ENCODE data around the gene COMMD4.
"Not testable (repeated sequence)": the region's sequence is repeated elsewhere in the genome, so short reads cannot be mapped to it uniquely, and the experiment has no call there.

COMMD4 gene

GRCh38 chr15:75313116-75313845 lies 22.6 kb upstream of the COMMD4 start:
- Histone ChIP-seq H3K9me3 (ENCODE audit: insufficient read depth, low read depth, low read length) (no peaks in the 10 kb centered on the region), H3K4me3 (ENCODE audit: low read length) (no peak overlapping the region), H3K36me3 (ENCODE audit: insufficient read depth, low read length) (no peaks in the 10 kb centered on the region), H3K27me3 (ENCODE audit: insufficient read depth, low read length) (0 out of 2 replicates have a peak, but pooled peaks cover 2% of the 10 kb centered on the region), H3K4me1 (ENCODE audit: insufficient read depth, low read length) (no peaks in the 10 kb centered on the region), H3K27ac (ENCODE audit: low read depth, low read length) (no peak overlapping the region), H3K9ac (ENCODE audit: low read depth, low read length) (no peak overlapping the region)
- 89% methylated on average over 13 of the region's 13 CpGs for WGBS

GRCh38 chr15:75314552-75315290 lies 21.1 kb upstream of the COMMD4 start:
- Histone ChIP-seq H3K4me3 (ENCODE audit: low read length) (no peak overlapping the region), H3K9ac (ENCODE audit: low read depth, low read length) (no peak overlapping the region), H3K9me3 (ENCODE audit: insufficient read depth, low read depth, low read length) (no peaks in the 10 kb centered on the region), H3K36me3 (ENCODE audit: insufficient read depth, low read length) (no peaks in the 10 kb centered on the region), H3K27me3 (ENCODE audit: insufficient read depth, low read length) (0 out of 2 replicates have a peak, but pooled peaks cover 2% of the 10 kb centered on the region), H3K4me1 (ENCODE audit: insufficient read depth, low read length) (no peaks in the 10 kb centered on the region), H3K27ac (ENCODE audit: low read depth, low read length) (no peak overlapping the region)
- 87% methylated on average over 5 of the region's 5 CpGs for WGBS

GRCh38 chr15:75319231-75319897 lies 16.5 kb upstream of the COMMD4 start:
- not testable (repeated sequence) for H3K27ac ChIP-seq (ENCODE audit: low read depth, low read length); H3K36me3 ChIP-seq (ENCODE audit: insufficient read depth, low read length); H3K27me3 ChIP-seq (ENCODE audit: insufficient read depth, low read length); H3K9ac ChIP-seq (ENCODE audit: low read depth, low read length); H3K4me3 ChIP-seq (ENCODE audit: low read length); H3K9me3 ChIP-seq (ENCODE audit: insufficient read depth, low read depth, low read length); H3K4me1 ChIP-seq (ENCODE audit: insufficient read depth, low read length)
- WGBS, result 94% methylated on average over 5 of the region's 5 CpGs

GRCh38 chr15:75321711-75322110 lies 14.2 kb upstream of the COMMD4 start:
- no peaks in the 10 kb centered on the region for H3K4me1 ChIP-seq (ENCODE audit: insufficient read depth, low read length)
- no peaks in the 10 kb centered on the region for H3K36me3 ChIP-seq (ENCODE audit: insufficient read depth, low read length)
- no peak overlapping the region for H3K9ac ChIP-seq (ENCODE audit: low read depth, low read length)
- no peaks in the 10 kb centered on the region for H3K9me3 ChIP-seq (ENCODE audit: insufficient read depth, low read depth, low read length)
- 91% methylated on average over 6 of the region's 6 CpGs for WGBS
- H3K4me3 ChIP-seq (ENCODE audit: low read length), result no peak overlapping the region
- H3K27ac ChIP-seq (ENCODE audit: low read depth, low read length), result no peak overlapping the region
- no peaks in the 10 kb centered on the region; the same call in 1 of the 2 replicates for H3K27me3 ChIP-seq (ENCODE audit: insufficient read depth, low read length)

GRCh38 chr15:75325922-75326321 lies 9.9 kb upstream of the COMMD4 start:
- WGBS, result 100% methylated on average over 3 of the region's 4 CpGs
- Histone ChIP-seq H3K9me3 (ENCODE audit: insufficient read depth, low read depth, low read length) (no peaks in the 10 kb centered on the region), H3K4me1 (ENCODE audit: insufficient read depth, low read length) (no peaks in the 10 kb centered on the region), H3K9ac (ENCODE audit: low read depth, low read length) (no peak overlapping the region), H3K27ac (ENCODE audit: low read depth, low read length) (no peak overlapping the region), H3K27me3 (ENCODE audit: insufficient read depth, low read length) (no peaks in the 10 kb centered on the region; the same call in 1 of the 2 replicates), H3K36me3 (ENCODE audit: insufficient read depth, low read length) (no peaks in the 10 kb centered on the region), H3K4me3 (ENCODE audit: low read length) (no peak overlapping the region)

GRCh38 chr15:75327005-75327404 lies 8.9 kb upstream of the COMMD4 start:
- no peaks in the 10 kb centered on the region for H3K27me3 ChIP-seq (ENCODE audit: insufficient read depth, low read length)
- WGBS, result 89% methylated on average over 4 of the region's 4 CpGs
- no peak overlapping the region for H3K27ac ChIP-seq (ENCODE audit: low read depth, low read length)

GRCh38 chr15:75327491-75327890 lies 8.4 kb upstream of the COMMD4 start:
- WGBS, result 95% methylated on average over 3 of the region's 3 CpGs
- H3K9ac ChIP-seq (ENCODE audit: low read depth, low read length), result no peak overlapping the region
- no peaks in the 10 kb centered on the region for H3K9me3 ChIP-seq (ENCODE audit: insufficient read depth, low read depth, low read length)
- H3K4me1 ChIP-seq (ENCODE audit: insufficient read depth, low read length), result no peaks in the 10 kb centered on the region
- no peak overlapping the region for H3K4me3 ChIP-seq (ENCODE audit: low read length)
- H3K27ac ChIP-seq (ENCODE audit: low read depth, low read length), result no peak overlapping the region
- H3K36me3 ChIP-seq (ENCODE audit: insufficient read depth, low read length), result no peaks in the 10 kb centered on the region
- H3K27me3 ChIP-seq (ENCODE audit: insufficient read depth, low read length), result no peaks in the 10 kb centered on the region

More at GRCh38 chr15:75327005-75327404, 8.9 kb upstream of the COMMD4 start:
- Histone ChIP-seq H3K4me1 (ENCODE audit: insufficient read depth, low read length) (no peaks in the 10 kb centered on the region), H3K9ac (ENCODE audit: low read depth, low read length) (no peak overlapping the region), H3K4me3 (ENCODE audit: low read length) (no peak overlapping the region), H3K9me3 (ENCODE audit: insufficient read depth, low read depth, low read length) (no peaks in the 10 kb centered on the region), H3K36me3 (ENCODE audit: insufficient read depth, low read length) (no peaks in the 10 kb centered on the region)

GRCh38 chr15:75328493-75329314 lies 7.2 kb upstream of the COMMD4 start:
- 89% methylated on average over 10 of the region's 10 CpGs for WGBS
- H3K4me3 ChIP-seq (ENCODE audit: low read length), result no peak overlapping the region
- no peaks in the 10 kb centered on the region for H3K9me3 ChIP-seq (ENCODE audit: insufficient read depth, low read depth, low read length)
- no peak overlapping the region for H3K9ac ChIP-seq (ENCODE audit: low read depth, low read length)
- H3K27ac ChIP-seq (ENCODE audit: low read depth, low read length), result no peak overlapping the region
- H3K27me3 ChIP-seq (ENCODE audit: insufficient read depth, low read length), result no peaks in the 10 kb centered on the region
- H3K4me1 ChIP-seq (ENCODE audit: insufficient read depth, low read length), result no peaks in the 10 kb centered on the region
- no peaks in the 10 kb centered on the region for H3K36me3 ChIP-seq (ENCODE audit: insufficient read depth, low read length)

GRCh38 chr15:75329571-75329970 lies 6.3 kb upstream of the COMMD4 start:
- no peak overlapping the region for H3K4me3 ChIP-seq (ENCODE audit: low read length)
- no peaks in the 10 kb centered on the region for H3K4me1 ChIP-seq (ENCODE audit: insufficient read depth, low read length)
- no peaks in the 10 kb centered on the region for H3K36me3 ChIP-seq (ENCODE audit: insufficient read depth, low read length)
- no peak overlapping the region for H3K9ac ChIP-seq (ENCODE audit: low read depth, low read length)
- no peaks in the 10 kb centered on the region for H3K9me3 ChIP-seq (ENCODE audit: insufficient read depth, low read depth, low read length)
- no peaks in the 10 kb centered on the region for H3K27me3 ChIP-seq (ENCODE audit: insufficient read depth, low read length)
- no peak overlapping the region for H3K27ac ChIP-seq (ENCODE audit: low read depth, low read length)
- WGBS, result 97% methylated on average over 2 of the region's 2 CpGs

- not testable (repeated sequence) for H3K27ac ChIP-seq (ENCODE audit: low read depth, low read length); H3K9ac ChIP-seq (ENCODE audit: low read depth, low read length); H3K36me3 ChIP-seq (ENCODE audit: insufficient read depth, low read length); H3K27me3 ChIP-seq (ENCODE audit: insufficient read depth, low read length); H3K4me1 ChIP-seq (ENCODE audit: insufficient read depth, low read length); H3K9me3 ChIP-seq (ENCODE audit: insufficient read depth, low read depth, low read length); H3K4me3 ChIP-seq (ENCODE audit: low read length)
- 86% methylated on average over 7 of the region's 7 CpGs for WGBS
Observed at GRCh38 chr15:75332093-75332492, 3.8 kb upstream of the COMMD4 start.

Data from HUES64 (cell line).